AG08395 (cell line): ENCODE data around the gene KRTAP17-1.
"Not testable (repeated sequence)": the region's sequence is repeated elsewhere in the genome, so short reads cannot be mapped to it uniquely, and the experiment has no call there.

ENCODE experiments used
- DNase-seq: peaks from one replicate; pipeline ENCODE4 v3.0.0; 2012; ENCODE audit warnings: mixed read lengths, low spot score

The KRTAP17-1 gene, protein sequence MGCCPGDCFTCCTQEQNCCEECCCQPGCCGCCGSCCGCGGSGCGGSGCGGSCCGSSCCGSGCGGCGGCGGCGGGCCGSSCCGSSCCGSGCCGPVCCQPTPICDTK

DNA sequence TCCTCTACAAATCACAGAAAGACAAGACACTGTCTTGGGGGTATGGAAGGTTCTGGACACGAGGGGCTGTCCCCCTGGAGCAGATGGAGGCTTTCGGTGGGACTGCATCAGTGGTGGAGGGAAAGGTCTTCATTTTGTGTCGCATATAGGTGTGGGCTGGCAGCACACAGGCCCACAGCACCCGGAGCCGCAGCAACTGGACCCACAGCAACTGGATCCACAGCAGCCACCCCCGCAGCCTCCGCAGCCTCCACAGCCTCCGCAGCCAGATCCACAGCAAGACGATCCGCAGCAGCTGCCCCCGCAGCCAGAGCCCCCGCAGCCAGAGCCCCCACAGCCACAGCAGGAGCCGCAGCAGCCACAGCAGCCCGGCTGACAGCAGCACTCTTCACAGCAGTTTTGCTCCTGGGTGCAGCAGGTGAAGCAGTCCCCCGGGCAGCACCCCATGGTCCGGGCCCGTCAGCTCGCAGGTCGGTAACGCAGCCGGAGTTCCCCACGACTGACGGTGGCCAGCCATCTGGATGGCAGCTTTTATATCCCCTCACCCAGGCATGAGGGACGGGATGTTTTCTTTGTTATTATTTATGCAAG, at the start of gene KRTAP17-1:
Gene KRTAP17-1 (minus strand): TSS at position 507 of the 591 bp plus-strand sequence. CDS start 60 bp downstream, at position 447.
- DNase-seq: no peak

DNA sequence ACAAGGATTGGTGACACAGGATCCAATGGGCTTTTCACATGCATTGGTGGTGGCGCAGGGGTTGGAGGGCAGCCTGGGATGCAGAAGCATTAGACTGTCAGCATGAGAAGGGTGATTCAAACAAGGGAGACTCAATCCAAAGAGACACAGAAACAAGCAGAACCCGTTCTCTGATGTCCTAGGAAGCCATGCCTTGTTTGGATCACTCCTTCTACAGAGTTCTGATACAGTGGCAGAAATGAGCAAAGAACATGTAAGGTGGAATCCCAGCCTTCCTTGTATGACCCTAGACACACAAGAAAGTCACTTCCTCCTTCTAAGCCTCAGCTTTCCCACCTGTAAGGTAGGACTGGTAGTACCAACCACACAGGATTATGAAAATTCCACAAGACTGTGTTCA, 48.4 kb upstream of the KRTAP17-1 start:
- DNase-seq: no peak

- peak; percentile 48 for DNase-seq
These were observed 44.9 kb upstream of the KRTAP17-1 start for GRCh38 chr17:41360296-41360995.

GRCh38 chr17:41354536-41354935, 39.0 kb upstream of the KRTAP17-1 start:
- DNase-seq: no peak

GRCh38 chr17:41352597-41353366, 37.3 kb upstream of the KRTAP17-1 start:
- DNase-seq: no peak

GRCh38 chr17:41351177-41351576, 35.7 kb upstream of the KRTAP17-1 start:
- no peak for DNase-seq

GRCh38 chr17:41350381-41350878, 34.9 kb upstream of the KRTAP17-1 start, which contains the start of gene KRT33A:
Gene KRT33A (minus strand): TSS chr17:41350828. CDS start chr17:41350767, 61 bp downstream.
- DNase-seq: not testable (repeated sequence)

- no peak for DNase-seq
These were observed 32.6 kb upstream of the KRTAP17-1 start for GRCh38 chr17:41347869-41348760.

DNA sequence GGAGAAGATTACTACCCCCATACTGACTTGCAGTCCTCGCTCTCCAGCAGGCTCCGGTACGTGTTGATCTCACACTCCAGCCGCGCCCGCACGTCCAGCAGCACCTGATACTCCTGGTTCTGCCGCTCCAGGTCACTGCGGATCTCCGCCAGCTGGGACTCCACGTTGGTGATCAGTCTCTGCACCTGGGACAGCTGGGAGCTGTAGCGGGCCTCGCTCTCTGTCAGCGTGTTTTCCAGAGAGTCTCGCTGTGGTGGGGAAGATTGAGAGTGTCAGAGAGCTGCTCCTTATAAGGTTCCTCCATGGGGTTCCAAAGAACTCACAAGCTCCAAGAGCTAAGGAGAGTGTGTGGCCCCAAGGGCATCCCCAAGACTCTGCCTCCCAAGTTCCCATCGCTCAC, 30.9 kb upstream of the KRTAP17-1 start:
- not testable (repeated sequence) for DNase-seq

DNA sequence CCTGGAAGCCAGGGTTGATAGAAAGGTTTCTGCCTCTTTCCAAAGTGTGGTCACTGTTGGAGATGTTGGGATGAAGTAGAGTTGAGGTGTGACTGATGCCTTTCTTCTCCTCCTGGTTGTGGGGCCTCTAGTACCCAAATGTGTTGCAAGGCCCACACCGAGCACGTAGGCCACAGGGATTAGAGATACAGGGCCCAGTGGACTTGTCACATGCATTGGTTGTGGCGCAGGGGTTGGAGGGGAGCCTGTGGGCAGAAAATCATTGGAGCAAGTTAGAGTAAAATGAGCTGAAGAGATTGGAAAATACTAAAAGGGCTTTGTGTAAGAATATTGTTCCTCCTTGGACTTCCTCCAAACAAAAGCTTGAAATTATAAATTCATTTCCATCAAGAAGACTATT, 30.5 kb upstream of the KRTAP17-1 start:
- no peak for DNase-seq

DNA sequence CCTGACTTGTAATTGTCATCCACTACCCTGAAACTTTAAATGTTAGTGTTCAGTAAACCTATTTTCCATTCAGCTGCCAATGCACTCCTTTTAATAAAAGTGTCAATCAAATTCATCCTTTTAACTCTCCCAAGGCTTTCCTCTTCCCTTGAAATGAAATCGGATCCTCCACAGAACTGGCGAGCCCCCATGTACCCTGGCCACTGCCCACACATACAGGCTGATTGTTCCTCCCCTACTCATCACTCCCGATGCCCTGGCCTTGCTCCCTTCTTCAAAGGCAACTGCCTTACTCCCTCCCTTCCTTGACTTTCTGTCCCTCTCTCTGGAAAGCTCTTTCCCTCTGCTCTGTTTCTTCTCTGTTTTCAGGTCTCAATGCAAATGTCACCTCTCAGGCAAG, 27.5 kb upstream of the KRTAP17-1 start:
- no peak for DNase-seq

DNA sequence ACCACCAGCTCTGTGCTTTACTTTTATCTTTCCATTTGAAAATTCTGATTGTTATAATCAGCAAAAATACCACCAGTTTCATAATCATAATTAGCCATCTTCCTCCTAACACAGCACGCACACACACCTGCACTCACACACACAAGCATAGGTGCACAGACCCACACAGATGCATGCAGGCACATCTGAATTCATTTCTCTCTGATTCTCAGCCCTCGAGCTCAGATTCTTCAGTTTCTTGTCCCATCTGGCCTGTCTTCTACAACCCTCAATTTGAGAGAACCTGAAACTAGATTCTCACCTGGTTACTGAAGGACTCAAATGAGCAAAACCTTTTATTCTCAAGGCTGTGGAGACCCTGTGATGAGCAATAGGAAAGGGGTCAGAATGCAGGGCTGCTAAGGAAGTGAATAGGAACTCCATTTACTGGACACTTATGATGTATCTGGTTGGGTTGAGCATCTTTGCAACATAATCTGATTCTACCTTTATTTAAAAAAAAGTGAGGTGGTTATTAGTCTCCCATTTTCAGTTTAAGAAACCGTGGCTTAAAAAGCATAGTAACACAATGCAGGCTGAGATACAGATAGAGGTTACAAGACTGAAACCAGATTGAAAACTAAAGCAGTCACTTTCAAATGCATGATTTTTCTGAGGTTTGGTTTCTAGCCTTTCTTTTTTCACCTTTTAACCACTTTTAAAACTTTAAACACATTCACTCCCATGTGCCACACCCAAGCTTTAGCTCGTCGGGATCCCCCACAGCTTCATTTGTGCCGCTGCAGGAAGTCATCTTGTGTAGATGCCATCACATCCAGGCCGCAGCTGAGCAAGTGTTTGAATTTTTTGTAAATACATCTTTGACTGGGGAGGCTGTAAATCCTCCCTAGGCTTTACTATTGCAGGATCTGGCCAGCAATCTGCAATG, 25.7 kb upstream of the KRTAP17-1 start:
- DNase-seq: no peak

DNA sequence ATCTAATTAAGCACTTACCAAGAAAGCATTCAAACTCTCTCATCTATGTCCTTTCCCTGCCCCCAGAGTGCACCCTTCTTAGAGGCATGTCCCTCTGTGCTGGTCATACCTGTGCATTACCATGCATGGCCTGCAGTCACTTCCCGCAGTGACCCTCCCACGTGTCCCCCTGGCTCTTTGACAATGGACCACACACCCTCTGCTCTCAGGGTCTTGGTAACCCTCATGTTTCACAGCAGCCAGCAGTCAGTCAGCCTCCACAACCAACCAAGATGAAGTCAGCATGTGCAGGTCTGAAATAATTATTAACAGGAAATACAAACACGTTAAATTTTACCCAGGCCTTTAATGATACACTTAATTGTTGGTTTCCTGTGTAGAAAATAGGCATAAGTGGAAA, 25.0 kb upstream of the KRTAP17-1 start:
- no peak for DNase-seq

GRCh38 chr17:41339571-41340172, 24.2 kb upstream of the KRTAP17-1 start:
- no peak for DNase-seq

- DNase-seq: peak; percentile 32
These were observed 23.5 kb upstream of the KRTAP17-1 start for GRCh38 chr17:41338961-41339485.

GRCh38 chr17:41335747-41336146, 20.2 kb upstream of the KRTAP17-1 start:
- DNase-seq: no peak

DNA sequence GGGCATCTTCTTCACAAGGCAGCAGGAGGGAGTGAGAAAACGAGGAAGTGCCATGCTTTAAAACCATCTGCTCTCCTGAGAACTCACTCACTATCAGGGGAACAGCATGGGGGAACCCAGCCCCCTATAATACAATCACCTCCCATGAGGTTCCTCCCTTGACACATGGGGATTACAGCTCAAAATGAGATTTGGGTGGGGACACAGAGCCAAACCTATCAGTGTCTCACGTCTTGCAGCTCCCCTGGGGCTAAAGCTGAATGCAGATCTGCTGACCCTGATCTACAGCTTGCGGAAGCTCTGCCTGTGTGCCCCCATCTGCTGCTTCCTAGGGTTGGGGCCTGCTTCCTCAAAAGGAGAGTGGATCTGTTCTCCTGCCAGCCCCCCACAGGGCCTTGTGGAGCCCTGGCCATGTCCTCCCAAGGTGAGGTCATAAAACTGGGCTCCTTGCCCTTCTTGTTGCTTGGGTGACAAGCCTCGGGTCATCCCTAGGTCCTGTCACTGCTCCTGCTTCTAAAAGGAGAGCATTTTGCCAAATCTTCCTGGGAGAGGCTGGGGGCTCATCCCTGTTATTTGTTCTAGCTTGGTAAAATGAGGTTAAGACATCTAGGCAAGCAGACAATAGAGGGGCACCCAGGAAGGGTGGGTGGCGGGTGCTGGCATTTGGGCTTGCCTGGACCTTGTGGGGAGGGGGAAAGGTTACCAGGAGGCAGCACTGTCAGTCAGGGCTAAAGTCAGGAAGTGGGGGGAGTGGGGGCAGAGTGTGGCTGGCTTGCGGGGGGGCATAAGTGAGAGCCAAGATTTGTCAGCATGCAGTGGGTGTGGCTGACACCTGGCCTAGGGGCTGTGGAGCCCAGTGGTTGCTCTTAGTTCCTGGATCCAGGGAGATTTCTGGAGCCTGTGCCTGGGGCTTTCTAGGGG, 19.1 kb upstream of the KRTAP17-1 start:
- no peak for DNase-seq

DNA sequence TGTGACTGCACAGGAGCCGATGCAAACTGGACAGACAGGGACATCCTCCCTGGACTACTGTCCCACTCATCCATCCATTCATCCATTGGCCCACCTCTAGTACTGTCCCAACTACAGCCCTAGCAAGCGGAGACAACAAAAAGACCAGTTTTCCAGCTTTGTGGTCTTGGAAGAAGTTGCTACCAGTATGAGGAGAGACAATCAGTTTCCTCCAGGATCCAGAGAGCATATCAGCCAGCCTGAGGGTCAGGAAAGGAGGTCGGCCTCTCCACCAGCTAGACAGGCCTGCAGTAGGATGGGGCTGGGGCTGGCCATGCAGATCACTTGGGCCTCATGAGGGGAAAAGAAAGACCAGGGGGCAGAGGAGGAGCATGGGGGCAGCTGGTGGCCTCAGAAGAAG, 18.3 kb upstream of the KRTAP17-1 start:
- no peak for DNase-seq

DNA sequence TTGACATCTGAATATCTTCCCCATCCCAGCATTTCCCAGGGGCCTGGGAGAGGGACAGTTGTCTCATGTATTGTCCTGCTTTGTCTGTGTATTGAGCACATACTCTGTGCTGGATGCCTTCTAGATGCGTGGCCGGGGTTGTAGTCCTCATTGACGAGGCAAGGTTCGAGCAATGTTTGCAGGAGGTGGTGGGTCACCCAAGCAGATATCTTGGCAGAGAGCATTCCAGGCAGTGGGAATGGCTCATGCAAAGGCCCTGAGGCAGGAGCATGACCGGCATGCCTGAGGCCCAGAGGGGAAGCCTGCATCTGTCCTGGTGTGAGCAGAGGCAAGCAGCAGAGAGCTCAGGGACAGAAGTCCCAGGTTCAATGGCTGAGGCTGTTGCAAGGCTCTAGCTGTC, 17.6 kb upstream of the KRTAP17-1 start:
- DNase-seq: no peak
